Fibroblast of villous mesenchyme (primary cell): Measurements from ENCODE around the gene DDX31. TPM values are rescaled to one million over a fixed set of nuclear protein-coding genes. Genes with fewer than 3 reads are reported as not detected.

ENCODE experiments used
- DNase-seq: peaks from one replicate; pipeline ENCODE4 v3.0.0-alpha.2; 2010; ENCODE audit warnings: low read depth
- H3K4me3 ChIP-seq: 2 replicates; pipeline ENCODE4 v1.5.1; 2011; ENCODE audit warnings: low read depth, mild to moderate bottlenecking, low read length
- CTCF ChIP-seq: IDR thresholded peaks from 2 replicates; pipeline ENCODE4 v1.5.1; 2012; ENCODE audit warnings: low read depth, mild to moderate bottlenecking, low read length; ENCODE audit not compliant: insufficient read depth
- total RNA-seq: library from RNA; depleted of rRNA; stranded (reverse); fragments of >200 nt; gene quantifications from 2 replicates; pipeline ENCODE4 v1.2.3, GENCODE V29; 2012

Gene DDX31
- total RNA-seq, 1 donor = 19.4 TPM

DNA sequence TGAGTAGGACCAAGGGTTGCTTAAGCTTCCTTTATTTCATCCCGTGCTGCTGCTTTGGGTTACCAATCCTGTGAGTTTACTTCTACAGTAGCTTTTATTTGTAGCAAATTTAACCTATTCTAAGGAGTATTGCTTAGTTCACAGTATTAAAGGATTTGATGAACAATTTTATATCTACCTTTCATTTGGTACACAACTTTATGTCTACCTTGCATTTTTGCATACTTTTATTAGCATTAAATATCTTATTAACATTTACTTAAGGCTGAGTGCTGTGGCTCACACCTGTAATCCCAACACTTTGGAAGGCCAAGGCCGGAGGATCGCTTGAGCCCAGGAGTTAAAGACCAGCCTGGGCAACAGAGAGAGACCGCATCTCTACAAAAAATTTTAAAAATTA lies 4.7 kb upstream of the DDX31 start:
- DNase-seq = no peak
- H3K4me3 ChIP-seq = no peak overlapping the region
- TF ChIP-seq CTCF = no peak

GRCh38 chr9:132673355-132673754 lies 3.6 kb upstream of the DDX31 start:
- peak; percentile 70 for DNase-seq
- peak overlapping the region; percentile 19 for H3K4me3 ChIP-seq
- peak; percentile 41 for TF ChIP-seq CTCF

DNA sequence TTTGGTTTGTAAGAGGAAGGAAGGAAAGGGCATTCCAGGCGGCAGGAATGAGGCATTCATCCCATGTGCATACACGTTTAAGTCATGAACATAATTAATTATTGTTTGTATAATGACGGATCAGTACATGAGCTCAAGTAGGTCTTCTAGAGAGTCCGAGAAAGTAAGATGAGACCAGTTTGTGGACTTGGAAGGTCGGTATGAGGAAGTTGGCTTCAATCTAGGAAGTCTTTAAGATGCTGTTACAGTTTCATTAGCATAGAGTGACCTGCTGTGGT lies 2.6 kb upstream of the DDX31 start:
- peak overlapping the region; percentile 87 for H3K4me3 ChIP-seq
- DNase-seq = peak; percentile 20
- TF ChIP-seq CTCF = peak; percentile 21

GRCh38 chr9:132671620-132672412 lies 2.0 kb upstream of the DDX31 start:
- DNase-seq = peak; percentile 48
- peak overlapping the region; percentile 87 for H3K4me3 ChIP-seq
- TF ChIP-seq CTCF = no peak

- TF ChIP-seq CTCF = no peak
- H3K4me3 ChIP-seq = peak within 1 kb of the TSS; percentile 87
- peak; percentile 22 for DNase-seq
Observed at GRCh38 chr9:132670457-132671391, 941 bp upstream of the DDX31 start, which contains the start of gene GTF3C4. Gene GTF3C4 (plus strand): TSS chr9:132670464. CDS start chr9:132670599, 135 bp downstream.

GRCh38 chr9:132669319-132669697 lies 475 bp downstream of the DDX31 start:
- no peak for DNase-seq

More at GRCh38 chr9:132669319-132669697, 475 bp downstream of the DDX31 start:
- peak overlapping the region; percentile 87 for H3K4me3 ChIP-seq
- TF ChIP-seq CTCF = no peak
